DOHH2 (cell line): Measurements from ENCODE around the gene ZNF22.

Experiments
- EZH2phosphoT487 ChIP-seq: fragments of 200-600 bp; sonication (generic); IDR thresholded peaks from 2 replicates; pipeline ENCODE4 v1.6.1; 2017; ENCODE audit warnings: borderline replicate concordance, mild to moderate bottlenecking, antibody characterized with exemption, low read length, moderate library complexity, mixed read lengths
- TF ChIP-seq, protein P1 (sequence below): fragments of 200-600 bp; sonication (generic); IDR thresholded peaks from one replicate; pipeline ENCODE4 v1.5.1; 2014; ENCODE audit warnings: antibody characterized with exemption, mild to moderate bottlenecking, low read depth, low read length; ENCODE audit not compliant: poor library complexity, severe bottlenecking

DNA sequence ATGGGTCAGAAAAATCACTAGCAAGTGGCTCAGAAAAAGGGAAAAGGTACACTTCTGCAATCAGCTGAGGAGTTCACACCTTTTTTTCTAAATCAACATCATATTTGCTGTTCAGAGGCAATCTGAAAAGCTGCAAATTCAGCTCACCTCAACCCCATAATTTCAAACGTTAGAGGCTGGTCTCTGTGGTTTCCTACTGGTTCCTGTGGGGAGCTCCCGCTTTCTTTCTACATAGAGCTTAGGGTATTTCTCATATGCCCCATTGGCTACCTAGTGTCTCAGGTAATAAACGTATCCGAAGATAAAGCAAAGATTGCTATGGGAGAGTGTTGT lies 5.2 kb upstream of the ZNF22 start:
- TF ChIP-seq, protein P1, sequence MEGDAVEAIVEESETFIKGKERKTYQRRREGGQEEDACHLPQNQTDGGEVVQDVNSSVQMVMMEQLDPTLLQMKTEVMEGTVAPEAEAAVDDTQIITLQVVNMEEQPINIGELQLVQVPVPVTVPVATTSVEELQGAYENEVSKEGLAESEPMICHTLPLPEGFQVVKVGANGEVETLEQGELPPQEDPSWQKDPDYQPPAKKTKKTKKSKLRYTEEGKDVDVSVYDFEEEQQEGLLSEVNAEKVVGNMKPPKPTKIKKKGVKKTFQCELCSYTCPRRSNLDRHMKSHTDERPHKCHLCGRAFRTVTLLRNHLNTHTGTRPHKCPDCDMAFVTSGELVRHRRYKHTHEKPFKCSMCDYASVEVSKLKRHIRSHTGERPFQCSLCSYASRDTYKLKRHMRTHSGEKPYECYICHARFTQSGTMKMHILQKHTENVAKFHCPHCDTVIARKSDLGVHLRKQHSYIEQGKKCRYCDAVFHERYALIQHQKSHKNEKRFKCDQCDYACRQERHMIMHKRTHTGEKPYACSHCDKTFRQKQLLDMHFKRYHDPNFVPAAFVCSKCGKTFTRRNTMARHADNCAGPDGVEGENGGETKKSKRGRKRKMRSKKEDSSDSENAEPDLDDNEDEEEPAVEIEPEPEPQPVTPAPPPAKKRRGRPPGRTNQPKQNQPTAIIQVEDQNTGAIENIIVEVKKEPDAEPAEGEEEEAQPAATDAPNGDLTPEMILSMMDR: no peak
- no peak for TF ChIP-seq EZH2phosphoT487
